IMR-90 (cell line): ENCODE measurements around the gene GYG2. TPM values are rescaled to one million over a fixed set of nuclear protein-coding genes. Genes with fewer than 3 reads are reported as not detected.
A peak's percentile ranks its signal among the peaks of the same experiment; 100 is the strongest.

Source experiments
- ATAC-seq: fragments of 200-7000 bp; cut with Tn5 transposase; 2 replicates; pipeline ENCODE4 v1.9.1; 2020; ENCODE audit warnings: low read depth, mild to moderate bottlenecking, moderate library complexity
- BruUV-seq: library from RNA; stranded (reverse); fragments of 400-500 nt; replicated peaks from 2 replicates; lab custom pipeline; 2021; lab: Mats Ljungman, UMichigan
- CTCF ChIA-PET: fragments of 300-600 bp; formaldehyde crosslinking; extraction: SDS; loops from one replicate; lab custom pipeline; 2021; ENCODE audit warnings: antibody characterized with exemption; lab: Yijun Ruan, JAX
- POLR2A ChIA-PET: fragments of 300-600 bp; sonication (Branson Sonifier 250); formaldehyde crosslinking; loops from one replicate; lab custom pipeline; 2022; ENCODE audit warnings: antibody characterized with exemption; ENCODE audit not compliant: unreplicated experiment; lab: Charles Lee
- DNase-seq: peaks from one replicate; pipeline ENCODE4 v3.0.0; 2013
- H2AFZ ChIP-seq: replicated peaks from 2 replicates; pipeline ENCODE3; 2013; ENCODE audit warnings: low read length, mild to moderate bottlenecking; ENCODE audit not compliant: poor library complexity
- H2AK5ac ChIP-seq: 2 replicates; pipeline ENCODE4 v1.6.1; 2013; ENCODE audit warnings: low read depth, low read length, inconsistent platforms
- H2AK9ac ChIP-seq: replicated peaks from 2 replicates; pipeline ENCODE3; 2013; ENCODE audit warnings: mild to moderate bottlenecking, low read depth, low read length, moderate library complexity; ENCODE audit not compliant: poor library complexity
- H2BK120ac ChIP-seq: 2 replicates; pipeline ENCODE4 v1.6.1; 2013; ENCODE audit warnings: low read depth, low read length, inconsistent platforms
- H2BK15ac ChIP-seq: 3 replicates; pipeline ENCODE4 v1.6.1; 2013; ENCODE audit warnings: low read depth, low read length, inconsistent platforms
- H2BK20ac ChIP-seq: 2 replicates; pipeline ENCODE4 v1.6.1; 2013; ENCODE audit warnings: low read depth, mild to moderate bottlenecking, inconsistent platforms, low read length, moderate library complexity
- H2BK5ac ChIP-seq: 2 replicates; pipeline ENCODE4 v1.6.1; 2013; ENCODE audit warnings: mild to moderate bottlenecking, low read depth, low read length, inconsistent platforms; ENCODE audit not compliant: poor library complexity, severe bottlenecking
- H3K14ac ChIP-seq: replicated peaks from 2 replicates; pipeline ENCODE4 v1.6.1; 2013; ENCODE audit warnings: low read depth, low read length, inconsistent platforms
- H3K18ac ChIP-seq: 2 replicates; pipeline ENCODE4 v1.6.1; 2013; ENCODE audit warnings: low read depth, low read length, control low read depth
- H3K23ac ChIP-seq: 2 replicates; pipeline ENCODE4 v1.6.1; 2013; ENCODE audit warnings: low read depth, low read length, inconsistent platforms
- H3K27ac ChIP-seq: 2 replicates; pipeline ENCODE4 v1.5.1; 2013; ENCODE audit warnings: mild to moderate bottlenecking, control low read depth, low read length; ENCODE audit not compliant: insufficient read depth
- H3K27me3 ChIP-seq: 2 replicates; pipeline ENCODE4 v1.6.1; 2013; ENCODE audit warnings: low read length; ENCODE audit not compliant: control insufficient read depth, insufficient read depth
- H3K36me3 ChIP-seq: 2 replicates; pipeline ENCODE4 v1.6.1; 2013; ENCODE audit warnings: low read length, mixed read lengths; ENCODE audit not compliant: control insufficient read depth, insufficient read depth
- H3K4ac ChIP-seq: 2 replicates; pipeline ENCODE4 v1.6.1; 2013; ENCODE audit warnings: low read depth, low read length, inconsistent platforms
- H3K4me1 ChIP-seq: 2 replicates; pipeline ENCODE4 v1.6.1; 2013; ENCODE audit warnings: low read length, mixed read lengths; ENCODE audit not compliant: control insufficient read depth, insufficient read depth
- H3K4me2 ChIP-seq: 2 replicates; pipeline ENCODE4 v1.6.1; 2013; ENCODE audit warnings: low read depth, mild to moderate bottlenecking, control low read depth, low read length, moderate library complexity
- H3K4me3 ChIP-seq: 2 replicates; pipeline ENCODE4 v1.5.1; 2013; ENCODE audit warnings: low read depth, mild to moderate bottlenecking, control low read depth, low read length, moderate library complexity; ENCODE audit not compliant: insufficient read depth
- H3K56ac ChIP-seq: 2 replicates; pipeline ENCODE4 v1.6.1; 2013; ENCODE audit warnings: low read length, inconsistent platforms; ENCODE audit not compliant: insufficient read depth; ENCODE audit errors: extremely low read depth
- H3K79me1 ChIP-seq, 2 experiments: 2 replicates each; pipeline ENCODE4 v1.6.1; 2013; ENCODE audit warnings: low read length in 2 of 2, inconsistent platforms in 1 of 2, low read depth in 1 of 2
- H3K9ac ChIP-seq: 2 replicates; pipeline ENCODE4 v1.6.1; 2013; ENCODE audit warnings: low read depth, low read length, control low read depth
- H3K9me1 ChIP-seq: 2 replicates; pipeline ENCODE4 v1.6.1; 2013; ENCODE audit warnings: low read length, inconsistent platforms; ENCODE audit not compliant: insufficient read depth
- H3K9me3 ChIP-seq: 2 replicates; pipeline ENCODE4 v1.6.1; 2013; ENCODE audit warnings: low read length; ENCODE audit not compliant: control insufficient read depth, insufficient read depth
- H4K20me1 ChIP-seq: 2 replicates; pipeline ENCODE4 v1.6.1; 2013; ENCODE audit warnings: low read length, inconsistent platforms; ENCODE audit not compliant: insufficient read depth
- H4K5ac ChIP-seq: 2 replicates; pipeline ENCODE4 v1.6.1; 2013; ENCODE audit warnings: mild to moderate bottlenecking, low read depth, low read length, control low read depth
- H4K8ac ChIP-seq, 2 experiments: 2 replicates each; pipeline ENCODE4 v1.6.1; 2013; ENCODE audit warnings: low read depth in 2 of 2, low read length in 2 of 2, control low read depth in 1 of 2, inconsistent platforms in 1 of 2
- H4K91ac ChIP-seq: 2 replicates; pipeline ENCODE4 v1.6.1; 2013; ENCODE audit warnings: low read depth, low read length, inconsistent platforms; ENCODE audit not compliant: insufficient read depth
- CTCF ChIP-seq: conservative IDR thresholded peaks from 2 replicates; pipeline ENCODE4 v1.5.1; 2012; ENCODE audit warnings: mild to moderate bottlenecking, low read depth, low read length, improper control_type of control experiment
- FOS ChIP-seq: fragments of 150-350 bp; IDR thresholded peaks from 2 replicates; pipeline ENCODE4 v1.6.1; 2016; ENCODE audit warnings: low read depth, low read length
- MAZ ChIP-seq: IDR thresholded peaks from 2 replicates; pipeline ENCODE4 v1.6.1; 2012; ENCODE audit warnings: low read depth, mild to moderate bottlenecking, low read length, improper control_type of control experiment, moderate library complexity, borderline replicate concordance
- MXI1 ChIP-seq: IDR thresholded peaks from 2 replicates; pipeline ENCODE4 v1.6.1; 2012; ENCODE audit warnings: low read depth, mild to moderate bottlenecking, low read length, moderate library complexity, borderline replicate concordance
- POLR2A ChIP-seq: IDR thresholded peaks from 2 replicates; pipeline ENCODE4 v1.6.1; 2012; ENCODE audit warnings: mild to moderate bottlenecking, low read depth, low read length
- SMC3 ChIP-seq: fragments of 150-350 bp; IDR thresholded peaks from 2 replicates; pipeline ENCODE4 v1.6.1; 2016; ENCODE audit warnings: low read depth, mild to moderate bottlenecking, antibody characterized with exemption, low read length, moderate library complexity
- WGBS, 2 experiments: methylation state at CpG; one replicate each; pipeline versions ENCODE4 v1.1.5 to v1.1.7; 2013; ENCODE audit warnings: missing lambda C conversion rate in 2 of 2; ENCODE audit not compliant: insufficient read length in 1 of 2; ENCODE audit errors: extremely low coverage in 2 of 2; 5-methylcytosine and 5-hydroxymethylcytosine counted together
- dilution Hi-C: fragments of 300-500 bp; cut with HindIII; formaldehyde crosslinking; loops from one replicate; pipeline ENCODE4 v1.14.3; 2018; ENCODE audit warnings: low sequenced_read_pairs; ENCODE audit not compliant: unreplicated experiment
- in situ Hi-C: fragments of 300-500 bp; cut with MboI; formaldehyde crosslinking; loops from 3 replicates; pipeline ENCODE4 v1.14.3; 2019; ENCODE audit warnings: low sequenced_read_pairs, inconsistent platforms, mixed read lengths
- intact Hi-C: fragments of 100-400 bp; cut with micrococcal nuclease; formaldehyde crosslinking; loops from 2 replicates; pipeline ENCODE4 v1.10.0; 2022
- polyA plus RNA-seq, 3 experiments: library from polyadenylated mRNA; depleted of rRNA; stranded (reverse); fragments of >200 nt; gene quantifications; 2 replicates each; pipeline ENCODE4 v1.2.3, GENCODE V29; 2012; ENCODE audit warnings: low replicate concordance in 1 of 3
- total RNA-seq: library from RNA; depleted of rRNA; stranded (reverse); fragments of >200 nt; gene quantifications from 2 replicates; pipeline ENCODE4 v1.2.3, GENCODE V29; 2012

The GYG2 gene
- total and polyA plus RNA-seq, 2 of the 4 experiments (the other 2 are of a cell fraction): 9.6 to 13.1 TPM

GRCh38 chrX:2841537-2841936, 12.8 kb downstream of the GYG2 start:
- Histone ChIP-seq H3K14ac (no peak overlapping the region), H3K23ac (no peak overlapping the region), H2AFZ (no peak overlapping the region), H3K79me1 (no peaks in the 10 kb centered on the region), H4K20me1 (no peaks in the 10 kb centered on the region), H2BK15ac (no peak overlapping the region), H3K4me3 (no peak overlapping the region), H3K36me3 (peaks cover 5% of the 10 kb centered on the region; the same call in 1 of the 2 replicates), H3K9ac (no peak overlapping the region), H2BK20ac (no peak overlapping the region), H3K56ac (no peak overlapping the region), H4K5ac (no peak overlapping the region), H2BK5ac (no peak overlapping the region), H2AK9ac (no peak overlapping the region), H4K8ac (no peak overlapping the region), H3K27me3 (no peaks in the 10 kb centered on the region), H2AK5ac (no peak overlapping the region), H4K91ac (no peak overlapping the region), H3K18ac (no peak overlapping the region), H3K4me1 (no peaks in the 10 kb centered on the region), H3K4me2 (no peak overlapping the region), H3K9me3 (peaks cover 4% of the 10 kb centered on the region), H3K9me1 (no peaks in the 10 kb centered on the region), H3K27ac (no peak overlapping the region), H2BK120ac (no peak overlapping the region), H3K4ac (no peak overlapping the region)
- peak; percentile 78 for ATAC-seq
- dilution Hi-C loops: no loop called here
- in situ Hi-C loops: no loop called here
- BruUV-seq: no TSS peak
- intact Hi-C loops: no loop called here
- 71% methylated on average over 5 of the region's 9 CpGs; no CpG with 5 or more reads in 1 of the 2 experiments for WGBS, 2 experiments
- no peak for TF ChIP-seq FOS
- TF ChIP-seq MXI1: no peak
- no peak for TF ChIP-seq MAZ
- no peak for TF ChIP-seq CTCF
- no peak for TF ChIP-seq SMC3
- TF ChIP-seq POLR2A: no peak
- POLR2A ChIA-PET: no interaction called here
- CTCF ChIA-PET: no interaction called here
- no peak for DNase-seq
